Upper lobe of left lung (tissue), 6 donors: ENCODE data around the gene POU5F2. TPM values are rescaled to one million over a fixed set of nuclear protein-coding genes. Genes with fewer than 3 reads are reported as not detected.
A peak's percentile ranks its signal among the peaks of the same experiment; 100 is the strongest.

Experiments
- ATAC-seq, 2 donors: fragments of 200-7000 bp; cut with Tn5 transposase; one replicate each; pipeline ENCODE4 v1.9.1; 2022; ENCODE audit warnings: mild to moderate bottlenecking in 2 of 2, moderate library complexity in 2 of 2; ENCODE audit not compliant: low FRiP score in 2 of 2
- DNase-seq, 2 donors: peaks; one replicate each; pipeline ENCODE4 v3.0.0-alpha.2; 2019 to 2020
- H3K27ac ChIP-seq, 4 donors: fragments of 200-600 bp; sonication (generic); one replicate each; pipeline ENCODE4 v1.5.1; 2016 to 2019
- H3K27me3 ChIP-seq, 4 donors: fragments of 200-600 bp; sonication (generic); one replicate each; pipeline ENCODE4 v1.5.1; 2017 to 2019
- H3K36me3 ChIP-seq, 4 donors: fragments of 200-600 bp; sonication (generic); one replicate each; pipeline ENCODE4 v1.5.1; 2016 to 2019
- H3K4me1 ChIP-seq, 4 donors: fragments of 200-600 bp; sonication (generic); one replicate each; pipeline ENCODE4 v1.5.1; 2018 to 2019
- H3K4me3 ChIP-seq, 4 donors: fragments of 200-600 bp; sonication (generic); one replicate each; pipeline ENCODE4 v1.5.1; 2017 to 2019; ENCODE audit warnings: mild to moderate bottlenecking in 2 of 4, moderate library complexity in 1 of 4
- H3K9me3 ChIP-seq, 4 donors: fragments of 200-600 bp; sonication (generic); one replicate each; pipeline ENCODE4 v1.5.1; 2018 to 2019
- CTCF ChIP-seq, 6 experiments: fragments of 450-650 bp in 4 of 6; fragments of 200-600 bp in 2 of 6; sonication (generic) in 2 of 6; IDR thresholded peaks; one replicate each; pipeline ENCODE4 v1.5.1; 2016 to 2019; ENCODE audit warnings: antibody characterized with exemption in 6 of 6
- EP300 ChIP-seq, 4 donors: sonication (generic); formaldehyde crosslinking; IDR thresholded peaks; one replicate each; pipeline ENCODE4 v1.5.1; 2017; ENCODE audit warnings: antibody characterized with exemption in 4 of 4, control low read depth in 2 of 4
- POLR2A ChIP-seq, 4 donors: fragments of 450-650 bp; IDR thresholded peaks; one replicate each; pipeline ENCODE4 v1.5.1; 2016 to 2017; ENCODE audit warnings: antibody characterized with exemption in 4 of 4, mild to moderate bottlenecking in 2 of 4
- POLR2AphosphoS5 ChIP-seq, 2 donors: sonication (generic); formaldehyde crosslinking; IDR thresholded peaks; one replicate each; pipeline ENCODE4 v1.5.1; 2017; ENCODE audit warnings: antibody characterized with exemption in 2 of 2
- WGBS, 2 donors: methylation state at CpG; one replicate each; pipeline ENCODE4 v1.1.5; 2017 to 2018; 5-methylcytosine and 5-hydroxymethylcytosine counted together
- total RNA-seq, 6 donors: library from RNA; depleted of rRNA in 4 of 6; stranded (reverse); fragments of >200 nt in 4 of 6; gene quantifications; one replicate each; pipeline versions ENCODE4 v1.1.0 to v1.2.1, GENCODE V29; 2016 to 2021
- donor health status: DM: no; HTN: no; CAD: no; lungs with moderate emphysema.
- donor health status: DM: no; HTN: yes; CAD: no; lungs with severe emphysema.

Gene POU5F2
- 1 to 10 TPM in 5 of 6 donors, under 1 TPM in 1; 0.81 to 8.1 (median 2.7) TPM for total RNA-seq

- TF ChIP-seq CTCF (IDR thresholded peaks at IDR 0.05) (no peak), POLR2AphosphoS5 (IDR thresholded peaks at IDR 0.05) (no peak)
- H3K27me3 ChIP-seq: no peaks in the 10 kb centered on the region
- no peak within 1 kb of the TSS for H3K4me3 ChIP-seq
- DNase-seq (peak in 1 of 2 donors; percentile 74), ATAC-seq (peak in 1 of 2 donors; percentile 49)
- H3K4me1 ChIP-seq: no peaks in the 10 kb centered on the region
- no peaks in the 10 kb centered on the region for H3K9me3 ChIP-seq
- 96 to 98% methylated on average over 9 to 27 of the region's 29 CpGs for WGBS, 2 donors
- peaks cover 0 to 5% (median 0%) of the 10 kb centered on the region in 4 donors for H3K36me3 ChIP-seq
- H3K27ac ChIP-seq: no peak within 1 kb of the TSS
Observed at GRCh38 chr5:93741136-93741811, at the start of gene POU5F2. Gene POU5F2, minus strand, starts transcription at chr5:93741600. Its CDS starts 37 bp downstream, at chr5:93741563.

- no peak overlapping the region for H3K27ac ChIP-seq
- no peak for TF ChIP-seq POLR2A (IDR thresholded peaks at IDR 0.05)
- TF ChIP-seq POLR2AphosphoS5 (IDR thresholded peaks at IDR 0.05): no peak
- no peak for TF ChIP-seq CTCF (IDR thresholded peaks at IDR 0.05)
- TF ChIP-seq EP300 (IDR thresholded peaks at IDR 0.05): no peak
- H3K27me3 ChIP-seq: no peaks in the 10 kb centered on the region
- DNase-seq: no peak
- ATAC-seq: peak in 1 of 2 donors; percentile 55
- peaks cover 0 to 14% (median 11%) of the 10 kb centered on the region in 4 donors for H3K4me1 ChIP-seq
- no peaks in the 10 kb centered on the region for H3K9me3 ChIP-seq
- H3K36me3 ChIP-seq: peaks cover 0 to 3% (median 0%) of the 10 kb centered on the region in 4 donors
- no peak overlapping the region for H3K4me3 ChIP-seq
- 81 to 84% methylated on average over 3 of the region's 3 CpGs for WGBS, 2 donors
Observed at GRCh38 chr5:93790401-93790800, 49.0 kb upstream of the POU5F2 start.

- ATAC-seq (no peak), DNase-seq (no peak)
- TF ChIP-seq POLR2AphosphoS5 (IDR thresholded peaks at IDR 0.05): no peak
- no peak for TF ChIP-seq CTCF (IDR thresholded peaks at IDR 0.05)
- TF ChIP-seq POLR2A (IDR thresholded peaks at IDR 0.05): no peak
- no peak for TF ChIP-seq EP300 (IDR thresholded peaks at IDR 0.05)
- Histone ChIP-seq H3K36me3 (no peaks in the 10 kb centered on the region), H3K4me3 (no peak overlapping the region), H3K4me1 (peaks cover 0 to 14% (median 11%) of the 10 kb centered on the region in 4 donors), H3K27ac (no peak overlapping the region), H3K9me3 (no peaks in the 10 kb centered on the region), H3K27me3 (no peaks in the 10 kb centered on the region)
- 65 to 70% methylated on average over 5 of the region's 5 CpGs for whole genome bisulfite sequencing, 2 donors
Observed at GRCh38 chr5:93789173-93790067, 48.0 kb upstream of the POU5F2 start.

GRCh38 chr5:93787598-93787997, 46.2 kb upstream of the POU5F2 start:
- H3K4me3 ChIP-seq: no peak overlapping the region
- DNase-seq: no peak
- no peak for TF ChIP-seq EP300 (IDR thresholded peaks at IDR 0.05)
- no peak for TF ChIP-seq POLR2AphosphoS5 (IDR thresholded peaks at IDR 0.05)
- ATAC-seq: no peak
- peaks cover 0 to 14% (median 11%) of the 10 kb centered on the region in 4 donors for H3K4me1 ChIP-seq
- no peaks in the 10 kb centered on the region for H3K27me3 ChIP-seq
- H3K27ac ChIP-seq: no peak overlapping the region
- 62 to 66% methylated on average over 1 of the region's 1 CpG for WGBS, 2 donors
- no peaks in the 10 kb centered on the region for H3K9me3 ChIP-seq
- H3K36me3 ChIP-seq: no peaks in the 10 kb centered on the region

- Histone ChIP-seq H3K9me3 (no peaks in the 10 kb centered on the region), H3K27ac (no peak overlapping the region), H3K4me3 (no peak overlapping the region), H3K36me3 (no peaks in the 10 kb centered on the region), H3K27me3 (no peaks in the 10 kb centered on the region), H3K4me1 (peaks cover 0 to 2% (median 0%) of the 10 kb centered on the region in 4 donors)
- TF ChIP-seq CTCF (IDR thresholded peaks at IDR 0.05): no peak
- no peak for TF ChIP-seq POLR2AphosphoS5 (IDR thresholded peaks at IDR 0.05)
- no peak for TF ChIP-seq POLR2A (IDR thresholded peaks at IDR 0.05)
- no peak for TF ChIP-seq EP300 (IDR thresholded peaks at IDR 0.05)
- ATAC-seq: no peak
- 97 to 98% methylated on average over 2 of the region's 2 CpGs for WGBS, 2 donors
- no peak for DNase-seq
Observed at GRCh38 chr5:93785475-93785874, 44.1 kb upstream of the POU5F2 start.
